Measurements from ENCODE around the gene FRY.
"Not testable (repeated sequence)": the region's sequence is repeated elsewhere in the genome, so short reads cannot be mapped to it uniquely, and the experiment has no call there.

Gene FRY

GRCh38 chr13:32041429-32041828 lies 9.9 kb downstream of the FRY start:
- DNase-seq (ENCODE audit: low spot score) = no peak

- no peak for DNase-seq (ENCODE audit: low spot score)
These were observed 11.0 kb downstream of the FRY start for GRCh38 chr13:32042551-32042950.

GRCh38 chr13:32044446-32044845 lies 12.9 kb downstream of the FRY start:
- DNase-seq (ENCODE audit: low spot score) = no peak

GRCh38 chr13:32045537-32045936 lies 14.0 kb downstream of the FRY start:
- DNase-seq (ENCODE audit: low spot score) = no peak

GRCh38 chr13:32045982-32046785 lies 14.6 kb downstream of the FRY start:
- DNase-seq (ENCODE audit: low spot score) = no peak

- DNase-seq (ENCODE audit: low spot score) = no peak
These were observed 15.5 kb downstream of the FRY start for GRCh38 chr13:32047088-32047487.

GRCh38 chr13:32047793-32048192 lies 16.2 kb downstream of the FRY start:
- DNase-seq (ENCODE audit: low spot score) = no peak

GRCh38 chr13:32048816-32049215 lies 17.2 kb downstream of the FRY start:
- no peak for DNase-seq (ENCODE audit: low spot score)

- no peak for DNase-seq (ENCODE audit: low spot score)
These were observed 19.6 kb downstream of the FRY start for GRCh38 chr13:32051156-32051555.

GRCh38 chr13:32056316-32056715 lies 24.7 kb downstream of the FRY start:
- DNase-seq (ENCODE audit: low spot score) = no peak

- not testable (repeated sequence) for DNase-seq (ENCODE audit: low spot score)
These were observed 25.8 kb downstream of the FRY start for GRCh38 chr13:32057325-32057724.

- no peak for DNase-seq (ENCODE audit: low spot score)
These were observed 28.0 kb downstream of the FRY start for GRCh38 chr13:32059511-32059984.

GRCh38 chr13:32060401-32060878 lies 28.9 kb downstream of the FRY start:
- no peak for DNase-seq (ENCODE audit: low spot score)

GRCh38 chr13:32063619-32064233 lies 32.2 kb downstream of the FRY start:
- DNase-seq (ENCODE audit: low spot score) = no peak

GRCh38 chr13:32067149-32067961 lies 35.8 kb downstream of the FRY start:
- DNase-seq (ENCODE audit: low spot score) = no peak

GRCh38 chr13:32068255-32068654 lies 36.7 kb downstream of the FRY start:
- no peak for DNase-seq (ENCODE audit: low spot score)

- no peak for DNase-seq (ENCODE audit: low spot score)
These were observed 41.7 kb downstream of the FRY start for GRCh38 chr13:32073180-32073864.

- DNase-seq (ENCODE audit: low spot score) = no peak
These were observed 43.7 kb downstream of the FRY start for GRCh38 chr13:32075170-32075851.

GRCh38 chr13:32079587-32079986 lies 48.0 kb downstream of the FRY start:
- no peak for DNase-seq (ENCODE audit: low spot score)

GRCh38 chr13:32080328-32080744 lies 48.8 kb downstream of the FRY start:
- DNase-seq (ENCODE audit: low spot score) = no peak

GRCh38 chr13:32081591-32081990 lies 50.0 kb downstream of the FRY start:
- DNase-seq (ENCODE audit: low spot score) = no peak

All from iPS-NIHi11 (cell line).